Common myeloid progenitor, CD34-positive (primary cell): Measurements from ENCODE around the gene TRIO.
A peak's percentile ranks its signal among the peaks of the same experiment; 100 is the strongest.

Experiments used
- CTCF ChIA-PET: fragments of 350-600 bp; sonication (Branson Sonifier 250); formaldehyde crosslinking; loops from one replicate; lab custom pipeline; 2021; ENCODE audit warnings: antibody characterized with exemption; lab: Charles Lee
- POLR2A ChIA-PET: fragments of 350-600 bp; sonication (Branson Sonifier 250); formaldehyde crosslinking; loops from one replicate; lab custom pipeline; 2021; ENCODE audit warnings: antibody characterized with exemption; lab: Charles Lee
- DNase-seq, 3 donors: peaks; one replicate each; pipeline versions ENCODE4 v3.0.0 to v3.0.0-alpha.2; 2013
- H3K27ac ChIP-seq, 2 experiments: 1 replicate in 1 of 2; 2 replicates in 1 of 2; pipeline ENCODE4 v1.7.0; 2013; ENCODE audit warnings: inconsistent platforms in 2 of 2, low read length in 2 of 2, mild to moderate bottlenecking in 2 of 2, low read depth in 1 of 2, moderate library complexity in 1 of 2; ENCODE audit not compliant: severe bottlenecking in 2 of 2, insufficient read depth in 1 of 2, poor library complexity in 1 of 2
- H3K27me3 ChIP-seq, 5 experiments: replicated peaks in 2 of 5; 1 replicate in 3 of 5; 2 replicates in 2 of 5; pipeline versions ENCODE4 v1.6.1 to v1.7.0; 2013; ENCODE audit warnings: low read length in 4 of 5, mild to moderate bottlenecking in 2 of 5, moderate library complexity in 2 of 5, inconsistent platforms in 1 of 5; ENCODE audit not compliant: insufficient read depth in 5 of 5, control insufficient read depth in 4 of 5
- H3K36me3 ChIP-seq, 4 experiments: 1 replicate in 2 of 4; 2 replicates in 2 of 4; pipeline versions ENCODE4 v1.6.1 to v1.7.0; 2013; ENCODE audit warnings: low read length in 3 of 4, control low read depth in 1 of 4, mild to moderate bottlenecking in 1 of 4; ENCODE audit not compliant: control insufficient read depth in 4 of 4, insufficient read depth in 4 of 4
- H3K4me1 ChIP-seq, 4 experiments: 1 replicate in 3 of 4; 2 replicates in 1 of 4; pipeline versions ENCODE4 v1.6.1 to v1.7.1; 2013; ENCODE audit warnings: low read length in 3 of 4, mild to moderate bottlenecking in 3 of 4, control low read depth in 1 of 4, inconsistent platforms in 1 of 4, moderate library complexity in 1 of 4; ENCODE audit not compliant: control insufficient read depth in 4 of 4, insufficient read depth in 4 of 4; ENCODE audit errors: control extremely low read depth in 1 of 4
- H3K4me3 ChIP-seq, 7 experiments: 1 replicate in 4 of 7; 2 replicates in 3 of 7; pipeline versions ENCODE4 v1.5.1 to v1.7.0; 2013; ENCODE audit warnings: mild to moderate bottlenecking in 7 of 7, low read length in 6 of 7, moderate library complexity in 6 of 7, inconsistent platforms in 2 of 7, low read depth in 2 of 7, control low read depth in 1 of 7; ENCODE audit not compliant: insufficient read depth in 4 of 7, control insufficient read depth in 1 of 7; ENCODE audit errors: extremely low read depth in 1 of 7
- H3K9me3 ChIP-seq, 5 experiments: 1 replicate in 4 of 5; 2 replicates in 1 of 5; pipeline versions ENCODE4 v1.6.1 to v1.7.1; 2013; ENCODE audit warnings: low read length in 4 of 5, mild to moderate bottlenecking in 2 of 5, inconsistent platforms in 1 of 5, low read depth in 1 of 5, moderate library complexity in 1 of 5; ENCODE audit not compliant: control insufficient read depth in 4 of 5, insufficient read depth in 2 of 5; ENCODE audit errors: control extremely low read depth in 1 of 5
- WGBS: methylation state at CpG from one replicate; pipeline ENCODE4 v1.1.5; 2013; ENCODE audit not compliant: insufficient coverage; 5-methylcytosine and 5-hydroxymethylcytosine counted together

Gene TRIO

DNA sequence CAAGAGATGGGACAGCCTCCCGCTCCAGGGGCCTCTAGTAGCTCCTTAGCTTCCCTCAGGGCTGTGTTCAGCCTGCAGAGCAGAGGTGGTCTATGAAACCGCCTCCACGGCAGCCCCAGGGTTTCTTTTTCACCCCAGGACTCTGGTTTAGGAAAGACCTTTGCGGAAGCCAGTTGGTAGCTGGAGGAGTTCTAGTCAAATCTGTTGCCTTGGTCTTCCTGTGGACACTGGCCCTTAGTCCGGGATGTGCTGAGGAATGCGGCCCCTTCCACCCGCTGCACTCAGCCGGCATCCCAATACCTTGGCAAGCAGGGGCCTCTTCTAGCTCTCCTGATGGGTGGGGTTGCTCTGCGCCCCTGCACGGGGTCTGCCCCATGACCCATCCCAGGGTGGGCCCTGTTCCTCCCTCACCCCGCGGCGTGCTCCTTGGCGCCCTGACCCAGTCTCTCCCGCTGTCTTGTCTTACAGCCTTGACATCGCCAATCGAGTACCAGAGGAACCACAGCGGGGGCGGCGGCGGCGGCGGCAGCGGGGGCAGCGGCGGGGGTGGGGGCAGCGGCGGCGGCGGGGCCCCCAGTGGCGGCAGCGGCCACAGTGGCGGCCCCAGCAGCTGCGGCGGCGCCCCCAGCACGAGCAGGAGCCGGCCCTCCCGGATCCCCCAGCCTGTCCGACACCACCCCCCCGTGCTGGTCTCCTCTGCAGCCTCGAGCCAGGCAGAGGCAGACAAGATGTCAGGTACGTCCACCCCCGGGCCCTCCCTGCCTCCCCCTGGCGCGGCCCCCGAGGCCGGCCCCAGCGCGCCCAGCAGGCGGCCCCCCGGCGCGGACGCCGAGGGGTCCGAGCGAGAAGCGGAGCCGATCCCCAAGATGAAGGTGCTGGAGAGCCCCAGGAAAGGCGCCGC is 344.1 kb downstream of the TRIO start:
- Histone ChIP-seq H3K27ac (no peak overlapping the region), H3K36me3 (peaks cover 2 to 77% (median 43%) of the 10 kb centered on the region in 4 experiments), H3K27me3 (no peaks in the 10 kb centered on the region), H3K4me3 (no peak overlapping the region), H3K9me3 (no peaks in the 10 kb centered on the region), H3K4me1 (peaks cover 3 to 23% (median 22%) of the 10 kb centered on the region in 4 experiments)
- no peak for DNase-seq
- CTCF ChIA-PET: interaction anchor here (1.3 kb wide), 1 partner anchor 92 kb away, joined by 3 read pairs; no protein-coding TSS in a partner anchor
- WGBS: 98% methylated on average over 44 of the region's 62 CpGs
- POLR2A ChIA-PET: no interaction called here

DNA sequence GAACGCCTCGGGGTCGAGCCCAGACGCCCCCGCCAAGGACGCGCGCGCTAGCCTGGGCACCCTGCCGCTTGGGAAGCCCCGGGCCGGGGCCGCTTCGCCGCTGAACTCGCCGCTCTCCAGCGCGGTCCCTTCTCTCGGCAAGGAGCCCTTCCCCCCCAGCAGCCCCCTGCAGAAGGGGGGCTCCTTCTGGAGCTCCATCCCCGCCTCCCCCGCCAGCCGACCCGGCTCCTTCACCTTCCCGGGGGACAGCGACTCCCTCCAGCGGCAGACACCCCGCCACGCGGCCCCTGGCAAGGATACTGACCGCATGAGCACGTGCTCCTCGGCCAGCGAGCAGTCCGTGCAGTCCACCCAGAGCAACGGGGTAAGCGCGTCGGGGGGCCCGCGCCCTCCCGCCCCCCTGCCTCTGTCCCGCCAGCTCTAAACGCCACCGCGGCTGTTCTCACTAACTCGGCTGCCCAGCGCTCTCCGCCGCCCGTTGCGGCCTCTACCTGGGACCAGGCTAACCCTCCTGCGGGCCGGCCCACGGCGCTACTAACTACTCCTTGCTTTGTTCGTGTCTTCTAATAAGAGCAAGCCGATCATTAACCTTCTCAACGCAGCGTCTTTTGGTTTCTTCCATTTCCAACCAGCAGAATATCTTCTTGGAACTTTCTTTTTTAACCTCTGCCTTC is 344.9 kb downstream of the TRIO start:
- Histone ChIP-seq H3K4me3 (no peak overlapping the region), H3K9me3 (no peaks in the 10 kb centered on the region), H3K27me3 (no peaks in the 10 kb centered on the region), H3K27ac (no peak overlapping the region), H3K36me3 (peaks cover 2 to 78% (median 43%) of the 10 kb centered on the region in 4 experiments), H3K4me1 (peaks cover 3 to 23% (median 22%) of the 10 kb centered on the region in 4 experiments)
- no peak for DNase-seq
- ChIA-PET CTCF (no interaction called here), POLR2A (no interaction called here)
- WGBS: over 99% methylated on average over 55 of the region's 60 CpGs

DNA sequence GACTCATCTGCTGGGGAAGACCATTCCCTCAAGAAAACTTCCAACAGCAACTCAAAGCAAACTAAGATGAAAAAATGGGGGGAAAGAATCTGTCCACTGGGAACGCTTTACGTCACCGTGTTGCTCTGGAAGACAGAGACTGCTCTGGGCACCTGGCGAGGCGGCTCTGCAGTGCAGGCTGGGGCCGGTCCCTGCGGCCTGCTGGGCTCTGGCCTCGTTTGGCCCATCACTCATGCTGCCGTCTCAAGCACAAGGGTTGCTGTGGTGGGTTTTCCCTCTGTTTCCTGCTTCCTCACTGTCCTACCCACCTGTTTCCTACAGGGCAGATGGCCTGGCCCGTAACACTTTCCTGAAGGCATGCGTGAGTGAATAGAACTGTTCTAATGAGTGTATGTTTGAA is 345.6 kb downstream of the TRIO start:
- peaks cover 3 to 23% (median 22%) of the 10 kb centered on the region in 4 experiments for H3K4me1 ChIP-seq
- ChIA-PET POLR2A (no interaction called here), CTCF (no interaction called here)
- H3K9me3 ChIP-seq: no peaks in the 10 kb centered on the region
- no peak overlapping the region for H3K27ac ChIP-seq
- no peak overlapping the region for H3K4me3 ChIP-seq
- H3K27me3 ChIP-seq: no peaks in the 10 kb centered on the region
- peak; percentile 9 to 88 (median 74) for DNase-seq
- WGBS: 33% methylated on average over 7 of the region's 11 CpGs
- H3K36me3 ChIP-seq: peaks cover 2 to 78% (median 42%) of the 10 kb centered on the region in 4 experiments

DNA sequence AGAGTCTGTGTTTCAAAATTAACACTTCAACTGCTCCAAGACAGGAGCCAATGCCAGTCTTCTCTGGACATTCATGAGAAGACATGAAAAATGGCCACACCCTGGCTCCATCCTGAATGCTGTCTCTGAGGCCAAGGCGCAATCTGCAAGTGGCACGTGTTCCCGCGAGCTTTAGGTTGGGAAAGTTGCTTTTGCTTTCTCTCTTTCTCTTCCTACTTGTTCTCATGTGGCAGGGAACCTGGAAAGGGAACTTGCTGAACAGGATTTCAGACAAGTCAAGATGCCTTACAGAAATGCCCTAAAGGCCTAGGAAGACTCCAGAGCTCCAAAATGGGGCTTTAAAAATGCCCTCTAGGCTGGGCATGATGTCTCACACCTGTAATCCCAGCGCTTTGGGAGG is 346.5 kb downstream of the TRIO start:
- CTCF ChIA-PET: no interaction called here
- Histone ChIP-seq H3K36me3 (peaks cover 2 to 77% (median 43%) of the 10 kb centered on the region in 4 experiments), H3K9me3 (no peaks in the 10 kb centered on the region), H3K4me1 (peaks cover 3 to 23% (median 22%) of the 10 kb centered on the region in 4 experiments), H3K27me3 (no peaks in the 10 kb centered on the region), H3K4me3 (no peak overlapping the region), H3K27ac (no peak overlapping the region)
- POLR2A ChIA-PET: no interaction called here
- peak in 2 of 3 donors; percentile 3 to 13 for DNase-seq
- WGBS: no CpG with 5 or more reads among the region's 5 CpGs

DNA sequence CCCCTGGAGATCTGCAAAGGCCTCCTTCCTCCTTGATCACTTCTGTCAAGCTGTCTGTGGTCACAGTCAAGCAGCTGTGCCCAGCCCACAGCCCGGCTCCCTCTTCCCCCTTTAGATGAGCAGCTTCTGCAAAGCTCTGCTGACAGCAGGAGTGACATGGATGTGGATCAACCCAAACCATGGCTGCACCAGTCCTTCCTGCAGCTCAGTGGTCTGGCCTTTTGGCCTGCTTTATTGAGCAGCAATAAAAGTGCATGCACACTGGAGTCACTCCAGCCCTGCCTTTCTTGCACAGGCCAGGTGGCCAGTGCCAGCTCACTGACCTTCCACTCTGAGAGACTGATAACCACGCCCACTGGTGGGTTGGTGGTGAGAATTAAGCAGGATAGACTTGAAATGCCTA is 347.2 kb downstream of the TRIO start:
- H3K9me3 ChIP-seq: no peaks in the 10 kb centered on the region
- POLR2A ChIA-PET: no interaction called here
- CTCF ChIA-PET: interaction anchor here (1.1 kb wide), 1 partner anchor 9 kb away, joined by 3 read pairs; no protein-coding TSS in a partner anchor
- no peak overlapping the region for H3K27ac ChIP-seq
- peaks cover 3 to 23% (median 22%) of the 10 kb centered on the region in 4 experiments for H3K4me1 ChIP-seq
- H3K27me3 ChIP-seq: no peaks in the 10 kb centered on the region
- WGBS: 22% methylated on average over 1 of the region's 2 CpGs
- H3K4me3 ChIP-seq: no peak overlapping the region
- peak in 2 of 3 donors; percentile 57 to 64 for DNase-seq
- peaks cover under 1 to 76% (median 41%) of the 10 kb centered on the region in 4 experiments for H3K36me3 ChIP-seq

DNA sequence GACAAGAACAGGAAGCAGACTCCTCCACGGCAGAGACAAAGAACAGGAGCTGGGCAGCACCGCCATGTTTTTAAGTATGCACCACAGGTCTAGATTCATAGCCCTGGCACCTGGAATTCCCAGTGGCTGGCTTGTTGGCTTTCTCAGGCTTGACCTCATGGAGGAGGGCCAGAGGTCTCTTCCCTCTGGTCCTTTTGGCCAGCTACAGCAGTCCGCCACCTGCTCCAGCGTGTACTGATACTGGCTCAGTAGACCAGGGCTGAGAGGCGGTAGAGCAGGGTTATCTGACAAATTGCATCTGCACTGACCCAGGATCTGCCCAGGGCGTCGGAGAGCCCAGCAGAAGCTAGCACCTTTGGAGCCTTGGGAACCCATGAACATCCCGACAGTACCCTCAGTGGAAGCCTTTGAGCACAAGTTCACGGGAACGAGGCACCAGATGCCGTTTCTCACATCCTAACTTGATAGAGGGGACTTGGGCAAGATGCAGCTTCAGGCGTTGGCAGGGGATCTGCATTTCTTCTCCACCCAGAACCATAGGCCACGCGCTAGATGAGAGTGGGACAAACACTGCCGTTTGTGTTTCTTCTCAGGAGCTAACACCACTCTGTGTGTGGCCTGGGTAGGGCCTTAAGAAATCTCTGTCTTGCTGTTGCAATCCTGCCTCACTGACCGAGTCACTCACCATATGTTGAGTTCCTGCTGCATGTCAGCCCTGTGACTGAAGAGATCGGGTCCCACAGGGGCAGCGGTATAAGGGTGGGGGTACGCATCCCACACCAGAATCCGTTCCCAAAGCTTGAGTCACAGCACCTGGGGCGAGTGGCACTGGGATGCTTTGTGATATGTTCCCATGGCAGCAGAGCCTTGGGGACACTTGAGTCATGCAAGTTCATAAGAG is 348.1 kb downstream of the TRIO start:
- H3K36me3 ChIP-seq: peaks cover 0 to 73% (median 42%) of the 10 kb centered on the region in 4 experiments
- DNase-seq: no peak
- no peak overlapping the region for H3K4me3 ChIP-seq
- WGBS: 93% methylated on average over 21 of the region's 21 CpGs
- no peaks in the 10 kb centered on the region for H3K9me3 ChIP-seq
- peaks cover 3 to 23% (median 22%) of the 10 kb centered on the region in 4 experiments for H3K4me1 ChIP-seq
- POLR2A ChIA-PET: no interaction called here
- H3K27ac ChIP-seq: no peak overlapping the region
- H3K27me3 ChIP-seq: no peaks in the 10 kb centered on the region
- CTCF ChIA-PET: interaction anchor here (1.0 to 1.1 kb wide), 2 partner anchors 8 to 16 kb away, joined by 3 read pairs; no protein-coding TSS in a partner anchor
